Astrocyte (in vitro differentiated cells and primary cell): ENCODE results near the gene EXOC6B. TPM values are rescaled to one million over a fixed set of nuclear protein-coding genes. Genes with fewer than 3 reads are reported as not detected.

Experiments used
- DNase-seq: peaks from one replicate; pipeline ENCODE4 v3.0.0-alpha.2; 2010; ENCODE audit warnings: low read depth
- FAIRE-seq: peaks from 2 replicates; lab custom pipeline; 2011; peaks lifted over from hg19 to GRCh38; lab: Jason Lieb, UNC
- H2AFZ ChIP-seq: 2 replicates; pipeline ENCODE4 v1.6.0; 2012; ENCODE audit warnings: low read depth, low read length, inconsistent platforms
- H3K27ac ChIP-seq: 2 replicates; pipeline ENCODE4 v1.5.1; 2011; ENCODE audit warnings: low read depth, low read length, inconsistent platforms
- H3K27me3 ChIP-seq: 2 replicates; pipeline ENCODE4 v1.6.0; 2011; ENCODE audit warnings: low read length, inconsistent platforms; ENCODE audit not compliant: insufficient read depth
- H3K36me3 ChIP-seq: 2 replicates; pipeline ENCODE4 v1.5.1; 2011; ENCODE audit warnings: low read length, inconsistent platforms; ENCODE audit not compliant: insufficient read depth
- H3K4me1 ChIP-seq: 2 replicates; pipeline ENCODE4 v1.5.1; 2011; ENCODE audit warnings: low read length, inconsistent platforms; ENCODE audit not compliant: insufficient read depth
- H3K4me2 ChIP-seq: 2 replicates; pipeline ENCODE4 v1.6.0; 2012; ENCODE audit warnings: low read length, inconsistent platforms
- H3K4me3 ChIP-seq: 2 replicates; pipeline ENCODE4 v1.5.1; 2011; ENCODE audit warnings: low read depth, mild to moderate bottlenecking, low read length, inconsistent platforms; ENCODE audit not compliant: insufficient read depth
- H3K79me2 ChIP-seq: 2 replicates; pipeline ENCODE4 v1.6.0; 2012; ENCODE audit warnings: mild to moderate bottlenecking, low read length, inconsistent platforms; ENCODE audit not compliant: insufficient read depth
- H3K9ac ChIP-seq: 2 replicates; pipeline ENCODE4 v1.6.0; 2012; ENCODE audit warnings: mild to moderate bottlenecking, low read length, inconsistent platforms
- H3K9me3 ChIP-seq: 2 replicates; pipeline ENCODE4 v1.5.1; 2012; ENCODE audit warnings: low read depth, mild to moderate bottlenecking, low read length, inconsistent platforms; ENCODE audit not compliant: insufficient read depth
- H4K20me1 ChIP-seq: 2 replicates; pipeline ENCODE4 v1.6.0; 2012; ENCODE audit warnings: low read length, inconsistent platforms; ENCODE audit not compliant: insufficient read depth
- H3K27ac Mint-ChIP-seq: one replicate; pipeline ENCODE4 v1.8.0; 2021; ENCODE audit warnings: mild to moderate bottlenecking, mixed read lengths; ENCODE audit not compliant: unreplicated experiment
- H3K27me3 Mint-ChIP-seq: one replicate; pipeline ENCODE4 v1.8.0; 2021; ENCODE audit warnings: low read depth, mixed read lengths; ENCODE audit not compliant: unreplicated experiment
- H3K36me3 Mint-ChIP-seq: one replicate; pipeline ENCODE4 v1.8.0; 2021; ENCODE audit warnings: low read depth, mixed read lengths; ENCODE audit not compliant: unreplicated experiment
- H3K4me1 Mint-ChIP-seq: one replicate; pipeline ENCODE4 v1.8.0; 2021; ENCODE audit warnings: low read depth, mixed read lengths; ENCODE audit not compliant: unreplicated experiment
- H3K4me3 Mint-ChIP-seq: one replicate; pipeline ENCODE4 v1.8.0; 2021; ENCODE audit warnings: mild to moderate bottlenecking, moderate library complexity, mixed read lengths; ENCODE audit not compliant: unreplicated experiment
- H3K9me3 Mint-ChIP-seq: one replicate; pipeline ENCODE4 v1.8.0; 2021; ENCODE audit warnings: mild to moderate bottlenecking, mixed read lengths; ENCODE audit not compliant: unreplicated experiment
- EZH2 ChIP-seq: IDR thresholded peaks from 2 replicates; pipeline ENCODE4 v1.6.1; 2012; ENCODE audit warnings: mild to moderate bottlenecking, low read length, inconsistent platforms; ENCODE audit not compliant: insufficient read depth
- total RNA-seq: library from RNA; stranded (reverse); gene quantifications from 2 replicates; pipeline ENCODE4 v1.2.1, GENCODE V29; 2021
- TF ChIP-seq, protein P1 (sequence below): IDR thresholded peaks from 2 replicates; pipeline ENCODE4 v1.5.1; 2011; ENCODE audit warnings: low read depth, mild to moderate bottlenecking, inconsistent platforms, low read length, moderate library complexity; ENCODE audit not compliant: insufficient read depth

The EXOC6B gene
- total RNA-seq, 1 donor from 2014 or later, result 31.8 TPM

DNA sequence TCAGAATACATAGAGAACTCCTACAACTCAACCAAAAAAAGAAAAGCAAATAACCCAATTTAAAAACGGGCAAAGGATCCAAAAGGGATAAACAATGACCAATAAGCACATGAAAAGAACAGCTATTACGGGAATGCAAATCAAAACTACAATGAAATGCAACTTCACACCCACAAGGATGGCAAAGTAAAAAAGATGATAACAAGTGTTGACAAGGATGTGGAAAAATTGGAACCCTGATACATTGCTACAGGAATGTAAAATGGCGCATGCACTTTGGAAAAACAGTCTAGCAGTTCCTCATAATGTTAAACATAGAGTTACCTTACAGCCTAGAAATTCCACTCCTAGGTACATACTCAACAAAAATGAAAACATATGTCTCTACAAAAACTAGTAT, 4.7 kb downstream of the EXOC6B start:
- TF ChIP-seq EZH2, result no peak
- TF ChIP-seq, protein P1, sequence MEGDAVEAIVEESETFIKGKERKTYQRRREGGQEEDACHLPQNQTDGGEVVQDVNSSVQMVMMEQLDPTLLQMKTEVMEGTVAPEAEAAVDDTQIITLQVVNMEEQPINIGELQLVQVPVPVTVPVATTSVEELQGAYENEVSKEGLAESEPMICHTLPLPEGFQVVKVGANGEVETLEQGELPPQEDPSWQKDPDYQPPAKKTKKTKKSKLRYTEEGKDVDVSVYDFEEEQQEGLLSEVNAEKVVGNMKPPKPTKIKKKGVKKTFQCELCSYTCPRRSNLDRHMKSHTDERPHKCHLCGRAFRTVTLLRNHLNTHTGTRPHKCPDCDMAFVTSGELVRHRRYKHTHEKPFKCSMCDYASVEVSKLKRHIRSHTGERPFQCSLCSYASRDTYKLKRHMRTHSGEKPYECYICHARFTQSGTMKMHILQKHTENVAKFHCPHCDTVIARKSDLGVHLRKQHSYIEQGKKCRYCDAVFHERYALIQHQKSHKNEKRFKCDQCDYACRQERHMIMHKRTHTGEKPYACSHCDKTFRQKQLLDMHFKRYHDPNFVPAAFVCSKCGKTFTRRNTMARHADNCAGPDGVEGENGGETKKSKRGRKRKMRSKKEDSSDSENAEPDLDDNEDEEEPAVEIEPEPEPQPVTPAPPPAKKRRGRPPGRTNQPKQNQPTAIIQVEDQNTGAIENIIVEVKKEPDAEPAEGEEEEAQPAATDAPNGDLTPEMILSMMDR, result no peak
- Histone ChIP-seq H2AFZ (no peak overlapping the region), H3K4me2 (no peak overlapping the region), H3K9ac (no peak overlapping the region), H3K9me3 (no peaks in the 10 kb centered on the region), H4K20me1 (peaks cover 32% of the 10 kb centered on the region), H3K27ac (no peak overlapping the region), H3K27me3 (no peaks in the 10 kb centered on the region), H3K79me2 (peaks cover 48% of the 10 kb centered on the region), H3K4me3 (no peak overlapping the region), H3K4me1 (peaks cover 14% of the 10 kb centered on the region), H3K36me3 (no peaks in the 10 kb centered on the region)
- H3K27me3 Mint-ChIP-seq, result no peaks in the 10 kb centered on the region
- H3K36me3 Mint-ChIP-seq, result no peaks in the 10 kb centered on the region
- FAIRE-seq, result no peak
- H3K9me3 Mint-ChIP-seq, result no peaks in the 10 kb centered on the region
- no peak for DNase-seq
- H3K4me3 Mint-ChIP-seq, result no peak overlapping the region
- peaks cover 10% of the 10 kb centered on the region for H3K4me1 Mint-ChIP-seq
- no peak overlapping the region for H3K27ac Mint-ChIP-seq

DNA sequence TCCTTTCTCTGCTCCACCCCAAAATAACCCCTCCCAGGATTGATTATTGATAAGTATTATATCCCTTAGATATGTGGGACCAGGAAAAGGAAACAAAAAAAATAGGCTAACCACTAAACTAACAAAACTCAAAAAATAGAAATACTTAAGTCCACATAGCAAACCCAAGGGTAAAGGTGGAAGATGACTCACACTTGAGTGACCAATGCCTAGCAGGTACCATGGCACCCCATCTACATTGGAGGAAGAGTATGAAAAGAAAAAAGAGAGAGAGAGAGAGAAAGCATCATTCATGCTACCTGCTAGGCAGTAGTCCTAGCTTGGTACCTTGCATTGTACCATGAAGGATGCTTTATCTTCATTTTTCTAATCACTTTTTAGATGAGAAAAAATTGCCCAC, 6.3 kb downstream of the EXOC6B start:
- no peak overlapping the region for H3K4me2 ChIP-seq
- H3K36me3 Mint-ChIP-seq, result no peaks in the 10 kb centered on the region
- FAIRE-seq (no peak), DNase-seq (no peak)
- H3K79me2 ChIP-seq, result peaks cover 55% of the 10 kb centered on the region
- H3K4me3 ChIP-seq, result no peak overlapping the region
- H3K9me3 ChIP-seq, result no peaks in the 10 kb centered on the region
- no peaks in the 10 kb centered on the region for H3K9me3 Mint-ChIP-seq
- H2AFZ ChIP-seq, result no peak overlapping the region
- H4K20me1 ChIP-seq, result peaks cover 29% of the 10 kb centered on the region
- TF ChIP-seq, protein P1, result no peak
- TF ChIP-seq EZH2, result no peak
- H3K27ac Mint-ChIP-seq, result no peak overlapping the region
- no peaks in the 10 kb centered on the region for H3K36me3 ChIP-seq
- peaks cover 7% of the 10 kb centered on the region for H3K4me1 ChIP-seq
- H3K9ac ChIP-seq, result no peak overlapping the region
- no peaks in the 10 kb centered on the region for H3K27me3 Mint-ChIP-seq
- H3K4me1 Mint-ChIP-seq, result peaks cover 7% of the 10 kb centered on the region
- no peaks in the 10 kb centered on the region for H3K27me3 ChIP-seq
- no peak overlapping the region for H3K27ac ChIP-seq
- no peak overlapping the region for H3K4me3 Mint-ChIP-seq

DNA sequence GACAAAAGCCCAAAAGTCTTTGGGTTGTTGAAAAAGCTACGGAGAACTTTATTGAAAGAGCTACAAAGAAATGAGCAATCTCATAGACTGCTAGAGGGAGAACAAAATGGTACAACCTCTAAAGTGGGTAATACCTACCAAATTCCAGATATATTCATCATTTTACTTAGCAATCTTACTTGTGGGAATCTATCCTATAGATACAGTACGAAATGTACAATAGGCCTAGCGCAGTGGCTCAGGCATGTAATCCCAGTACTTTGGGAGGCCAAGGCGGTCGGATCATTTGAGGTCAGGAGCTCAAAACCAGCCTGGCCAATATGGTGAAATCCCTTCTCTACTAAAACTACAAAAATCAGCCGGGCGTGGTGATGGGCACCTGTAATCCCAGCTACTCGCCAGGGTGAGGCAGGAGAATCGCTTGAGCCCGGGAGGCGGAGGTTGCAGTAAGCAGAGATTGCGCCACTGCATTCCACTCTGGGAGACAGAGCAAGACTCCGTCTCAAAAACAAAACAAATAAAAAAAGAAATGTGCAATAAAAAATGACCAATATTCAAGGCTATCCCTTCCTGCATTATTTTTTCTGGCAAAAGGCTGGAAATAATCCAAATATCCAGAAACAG, 10.1 kb downstream of the EXOC6B start:
- Mint-ChIP-seq H3K9me3 (no peaks in the 10 kb centered on the region), H3K4me1 (peaks cover 7% of the 10 kb centered on the region), H3K27me3 (no peaks in the 10 kb centered on the region), H3K36me3 (no peaks in the 10 kb centered on the region), H3K4me3 (no peak overlapping the region), H3K27ac (no peak overlapping the region)
- Histone ChIP-seq H3K36me3 (no peaks in the 10 kb centered on the region), H3K4me3 (no peak overlapping the region), H4K20me1 (peaks cover 19% of the 10 kb centered on the region), H3K27ac (no peak overlapping the region), H3K9me3 (no peaks in the 10 kb centered on the region), H3K4me2 (no peak overlapping the region), H2AFZ (no peak overlapping the region), H3K9ac (no peak overlapping the region), H3K27me3 (no peaks in the 10 kb centered on the region), H3K79me2 (peaks cover 36% of the 10 kb centered on the region), H3K4me1 (peaks cover 6% of the 10 kb centered on the region)
- FAIRE-seq, result no peak
- no peak for TF ChIP-seq EZH2
- TF ChIP-seq, protein P1, result no peak
- no peak for DNase-seq
